Sciatic nerve (tissue), 2 donors: ENCODE measurements around the gene SEC61A1. TPM values are rescaled to one million over a fixed set of nuclear protein-coding genes. Genes with fewer than 3 reads are reported as not detected.

Experiments used
- ATAC-seq: fragments of 200-7000 bp; cut with Tn5 transposase; one replicate; pipeline ENCODE4 v1.9.1; 2020; ENCODE audit warnings: mild to moderate bottlenecking, moderate library complexity
- DNase-seq: peaks from one replicate; pipeline ENCODE4 v3.0.0-alpha.2; 2020; ENCODE audit warnings: low spot score
- intact Hi-C: fragments of 100-400 bp; cut with DNase I; formaldehyde crosslinking; loops from one replicate; pipeline ENCODE4 v1.14.2; 2022
- total RNA-seq: library from RNA; stranded (reverse); fragmentation: NEBNext Ultra II Directional; extraction: Animal tissue kit (Norgen Biotek cat#: 25700); gene quantifications from one replicate; pipeline ENCODE4 v1.2.1, GENCODE V29; 2021
- donor health status: DM: no; HTN: no; CAD: no.
- donor health status: DM: no; HTN: no; CAD: no.

Gene SEC61A1
- total RNA-seq, result 124 TPM

DNA sequence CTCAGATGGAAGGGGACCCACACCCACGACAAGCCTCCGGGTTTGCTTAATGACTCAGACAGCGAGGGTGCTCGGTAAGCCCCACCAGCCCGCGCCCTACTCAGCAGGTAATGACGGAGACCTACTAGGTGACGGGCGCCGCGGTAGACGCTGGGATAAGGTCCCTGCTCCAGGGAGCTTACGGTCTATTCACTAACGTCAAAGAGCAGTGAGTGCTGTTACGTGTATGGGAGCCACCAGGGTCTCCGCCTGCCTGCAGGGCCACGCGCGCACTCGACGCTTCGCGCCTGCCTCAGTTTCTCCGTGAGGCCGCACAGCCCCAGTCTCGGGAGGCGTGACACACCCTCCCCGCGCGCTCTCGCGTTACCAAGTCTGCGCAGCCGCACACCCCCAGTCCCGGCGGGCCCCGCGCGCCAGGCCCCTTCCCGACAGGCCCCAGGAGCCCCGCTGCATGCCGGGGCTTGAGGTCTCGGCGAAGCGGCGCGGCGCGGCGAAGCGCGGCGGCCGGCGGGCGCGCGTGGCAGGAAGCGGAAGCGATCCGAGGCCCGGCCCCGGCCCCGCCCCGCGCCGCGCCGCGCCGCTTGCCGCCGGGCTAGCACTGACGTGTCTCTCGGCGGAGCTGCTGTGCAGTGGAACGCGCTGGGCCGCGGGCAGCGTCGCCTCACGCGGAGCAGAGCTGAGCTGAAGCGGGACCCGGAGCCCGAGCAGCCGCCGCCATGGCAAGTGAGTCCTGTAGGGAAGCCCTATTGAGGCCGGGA lies at the start of gene SEC61A1:
Gene SEC61A1, plus strand, starts transcription at position 601 of the 758 bp plus-strand sequence. Its CDS starts 116 bp downstream, at position 717.
- intact Hi-C loops, result no loop called here
- ATAC-seq, result peak; percentile 99

DNA sequence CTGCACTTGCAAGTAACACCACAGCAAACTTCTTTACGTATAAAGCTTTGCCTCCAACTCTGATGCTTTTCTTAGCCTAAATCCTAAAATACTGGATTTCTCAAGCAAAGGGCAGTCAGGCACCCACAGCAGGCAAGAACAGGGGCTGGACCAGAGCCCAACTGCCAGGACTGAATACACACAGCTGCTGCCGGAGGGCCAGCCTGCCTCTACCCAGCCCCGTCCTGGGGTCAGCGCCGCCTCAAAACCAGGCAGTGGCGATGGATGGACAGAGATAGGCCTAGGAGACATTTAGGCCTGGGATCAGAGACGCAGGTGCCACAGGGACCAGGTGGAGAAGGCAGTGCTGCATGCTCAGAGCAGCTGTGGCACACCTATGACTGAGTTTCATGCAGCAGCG lies 47.6 kb upstream of the SEC61A1 start:
- peak; percentile 34 for DNase-seq
- ATAC-seq, result no peak

More for the DNA sequence above, at the start of gene SEC61A1:
- peak; percentile 98 for DNase-seq

DNA sequence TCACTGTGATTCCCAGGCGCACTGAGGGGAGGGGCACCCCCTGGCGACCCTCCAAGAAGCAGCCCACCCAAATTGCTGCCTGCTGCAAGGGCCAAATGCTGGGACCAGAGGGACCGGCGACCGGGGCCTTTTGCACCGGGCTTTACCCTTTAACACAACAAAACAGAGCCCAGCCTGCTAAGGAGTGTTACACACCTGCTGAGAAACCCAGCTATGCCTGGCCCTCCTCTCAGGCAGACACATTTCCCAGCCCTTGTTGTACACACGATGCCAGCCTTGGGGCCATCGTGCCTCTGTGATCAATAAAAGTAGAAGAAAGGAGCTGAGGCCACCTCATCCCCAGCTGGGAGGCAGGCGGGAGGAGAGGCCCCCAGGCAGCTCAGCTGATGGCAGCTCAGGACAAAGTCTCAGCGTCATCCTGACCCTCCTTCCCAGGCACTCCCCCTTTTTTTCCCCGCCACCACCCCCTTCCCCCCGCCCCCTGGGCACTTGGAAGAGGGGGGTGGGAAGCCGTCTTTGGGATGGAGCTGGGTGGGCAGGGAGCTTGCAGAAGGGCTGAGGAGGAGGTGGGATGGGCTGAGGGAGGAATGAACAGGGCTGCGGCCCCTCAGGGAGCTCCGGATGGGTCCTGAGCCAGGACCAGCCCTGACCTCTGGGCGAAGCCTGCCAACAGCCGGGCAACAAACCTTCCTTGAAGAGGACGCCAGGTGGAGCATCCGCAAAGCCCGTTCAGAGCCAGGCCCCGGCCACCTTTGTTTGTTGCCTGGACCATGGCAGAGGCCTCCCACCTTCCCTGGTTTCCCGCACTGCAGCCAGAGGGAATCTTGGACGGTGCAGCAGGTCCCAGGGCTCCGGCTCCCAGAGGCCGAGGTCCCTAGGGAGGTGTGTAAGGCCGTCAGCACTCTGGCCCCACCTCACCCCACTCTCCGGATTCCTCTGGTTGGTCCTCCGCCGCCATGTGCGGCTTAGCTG lies 45.9 kb upstream of the SEC61A1 start:
- intact Hi-C loops, result no loop called here
- ATAC-seq (peak; percentile 32), DNase-seq (peak; percentile 42)

More for the DNA sequence above, 47.6 kb upstream of the SEC61A1 start:
- intact Hi-C loops, result no loop called here

DNA sequence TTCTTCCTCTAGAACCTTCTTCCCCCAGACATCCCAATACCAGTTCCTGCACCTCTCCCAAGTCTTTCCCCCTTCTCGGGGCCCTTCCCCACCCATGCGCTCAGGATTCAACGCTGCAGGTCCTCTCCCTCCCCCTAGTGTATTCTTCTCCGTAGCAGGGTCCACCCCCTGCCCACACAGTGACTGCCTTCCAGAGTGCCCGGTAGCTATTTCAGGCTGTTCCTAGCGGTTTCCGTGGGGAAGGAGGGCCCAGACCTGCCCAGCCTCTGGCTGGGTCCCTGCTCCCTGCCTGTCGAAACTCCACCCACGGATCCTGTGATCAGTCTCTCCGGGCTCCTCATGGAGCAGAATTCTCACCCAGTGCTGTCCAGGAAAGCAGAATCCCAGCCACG lies 45.2 kb upstream of the SEC61A1 start:
- ATAC-seq (peak; percentile 38), DNase-seq (peak; percentile 32)
- intact Hi-C loops, result no loop called here

DNA sequence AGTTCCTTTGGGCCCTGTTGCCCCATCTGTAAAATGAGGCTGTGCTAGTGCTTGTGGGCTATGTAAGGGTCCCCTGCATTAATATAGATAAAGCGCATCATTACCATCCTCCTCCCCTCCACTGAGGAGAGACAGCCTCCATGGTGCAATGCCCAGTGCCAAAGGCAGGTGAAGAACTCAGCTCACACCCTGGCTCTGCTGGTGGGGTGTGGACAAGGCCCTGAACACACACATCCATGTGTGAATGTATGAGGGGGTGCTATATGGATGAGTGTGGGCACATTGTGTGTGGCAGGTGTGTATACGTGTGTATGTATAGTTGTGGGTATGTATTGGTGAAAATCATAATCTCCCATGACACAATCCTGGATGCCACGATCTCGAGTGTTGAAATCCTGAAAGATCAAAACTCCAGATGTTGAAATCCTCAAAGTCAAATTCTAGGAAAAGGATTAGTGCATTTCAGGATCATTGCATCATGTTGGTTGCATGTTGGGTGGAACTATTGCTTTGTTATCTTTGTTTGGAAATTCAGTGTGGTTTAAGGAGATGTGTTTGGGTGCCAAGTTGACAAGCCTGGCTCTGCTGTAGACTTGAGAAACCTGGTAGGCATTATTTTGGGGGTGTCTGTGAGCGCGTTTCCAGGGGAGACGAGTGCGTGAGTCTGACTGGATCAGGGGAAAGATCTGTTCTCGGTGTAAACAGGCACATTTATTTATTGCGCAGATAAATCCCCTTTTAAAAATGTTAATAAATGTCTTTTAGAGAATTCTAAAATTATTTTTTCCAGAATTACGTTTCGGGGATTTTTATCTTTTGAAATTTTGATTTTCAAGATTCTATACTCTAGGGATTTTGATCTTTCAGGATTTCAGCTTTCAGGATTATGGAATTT lies 42.0 kb upstream of the SEC61A1 start:
- peak; percentile 86 for ATAC-seq
- intact Hi-C loops, result no loop called here
- no peak for DNase-seq

DNA sequence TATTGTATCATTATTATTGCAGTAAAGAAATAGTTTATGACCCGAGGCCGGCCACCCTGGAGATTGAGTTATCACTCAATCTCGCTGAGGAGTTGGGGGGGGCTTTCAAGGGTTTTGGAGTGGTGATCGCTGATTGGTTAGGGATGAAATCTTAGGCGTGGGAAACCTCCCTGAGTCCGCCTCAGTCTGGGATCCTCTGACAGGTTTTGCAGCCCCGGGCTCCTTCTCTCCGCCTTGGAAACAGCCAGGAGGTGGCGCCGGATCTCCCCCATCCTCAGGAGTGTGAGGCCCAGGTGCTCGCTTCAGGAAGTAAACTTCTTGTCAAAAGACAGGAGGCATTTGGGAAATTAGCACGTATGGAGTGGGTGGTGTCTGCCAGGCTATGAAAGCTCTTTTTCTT lies 41.1 kb upstream of the SEC61A1 start:
- DNase-seq (no peak), ATAC-seq (no peak)
- intact Hi-C loops, result no loop called here

DNA sequence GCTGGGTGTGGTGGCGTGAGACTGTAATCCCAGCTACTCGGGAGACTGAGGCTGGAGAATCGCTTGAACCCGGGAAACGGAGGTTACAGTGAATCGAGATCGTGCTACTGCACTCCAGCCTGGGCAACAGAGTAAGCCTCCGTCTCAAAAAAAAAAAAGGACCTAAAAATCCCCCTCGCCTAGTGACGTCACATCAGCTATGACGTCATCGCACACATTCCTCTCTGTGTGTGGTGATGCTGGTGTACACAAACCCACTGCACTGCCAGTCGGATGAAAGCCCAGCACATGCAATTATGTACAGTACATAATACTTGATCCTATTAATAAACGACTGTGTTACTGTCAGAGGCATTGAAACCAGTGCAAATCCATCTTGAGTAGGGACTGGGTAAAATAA lies 40.2 kb upstream of the SEC61A1 start:
- no peak for DNase-seq
- no peak for ATAC-seq
- intact Hi-C loops, result no loop called here

DNA sequence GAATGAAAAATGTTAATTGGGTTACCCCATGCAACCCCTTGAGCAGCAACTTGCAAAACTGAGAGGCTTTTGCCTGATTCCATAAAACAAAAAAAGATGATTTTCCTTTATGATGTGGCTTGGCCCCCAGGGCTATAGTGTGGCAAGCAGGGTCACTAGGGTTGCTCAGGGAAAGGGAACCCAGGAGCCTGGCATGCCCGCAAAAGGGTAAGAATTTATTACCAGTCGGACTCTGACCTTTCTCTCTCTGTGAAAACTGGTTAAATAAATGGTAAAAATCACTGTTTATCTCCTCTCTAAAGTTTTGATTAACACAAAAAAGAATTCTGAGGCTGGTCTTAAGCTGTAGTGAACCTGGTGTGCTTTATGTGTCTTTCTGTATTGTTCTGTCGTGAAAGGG lies 37.7 kb upstream of the SEC61A1 start:
- intact Hi-C loops, result no loop called here
- DNase-seq (no peak), ATAC-seq (no peak)

DNA sequence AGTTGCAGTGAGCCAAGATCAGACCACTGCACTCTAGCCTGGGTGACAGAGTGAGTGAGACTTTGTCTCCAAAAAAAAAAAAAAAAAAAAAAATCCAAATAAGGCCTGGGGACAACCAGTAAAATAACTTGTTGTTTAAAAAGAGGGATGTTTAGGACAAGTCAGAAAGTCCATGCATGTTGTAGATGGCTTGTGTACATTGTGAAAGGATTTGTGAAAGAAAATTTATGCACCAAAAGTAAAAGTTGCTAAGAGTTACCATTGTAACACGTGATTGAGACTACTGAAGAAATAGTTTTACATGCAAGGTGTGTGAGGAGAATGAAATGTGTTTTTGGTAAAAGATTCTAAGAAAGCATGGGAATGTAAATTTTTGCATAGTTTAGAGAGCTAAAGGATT lies 35.7 kb upstream of the SEC61A1 start:
- ATAC-seq (no peak), DNase-seq (no peak)
- intact Hi-C loops, result no loop called here

DNA sequence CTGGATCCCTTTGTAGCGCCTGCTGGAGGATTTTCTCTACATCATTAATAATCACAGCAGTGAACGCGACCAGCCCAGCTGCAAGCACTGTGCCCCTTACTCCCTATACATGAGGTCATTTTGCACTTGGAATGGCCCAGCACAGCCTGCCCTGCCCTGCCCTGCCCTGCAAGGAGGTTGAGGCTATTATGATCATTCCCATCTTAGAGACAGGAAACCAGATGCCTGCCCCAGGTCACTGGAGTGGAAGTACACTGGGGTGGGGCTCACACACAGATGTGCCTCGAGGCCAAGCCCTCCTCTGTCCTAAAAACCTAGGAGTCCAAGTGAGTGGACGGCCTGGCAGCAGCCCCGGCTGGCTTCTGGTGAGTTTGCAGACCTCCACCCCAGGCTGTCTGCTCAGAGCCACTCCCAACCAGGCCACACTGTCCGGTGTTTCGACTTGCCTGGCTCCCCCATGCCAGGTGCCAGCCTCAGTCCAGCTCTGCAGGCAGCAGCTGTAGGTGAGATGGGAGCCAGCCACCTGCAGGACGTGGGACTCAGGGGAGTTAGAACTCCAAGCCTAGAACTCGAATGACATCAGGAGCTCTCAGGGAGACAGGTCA lies 30.4 kb upstream of the SEC61A1 start:
- no peak for DNase-seq
- peak; percentile 55 for ATAC-seq
- intact Hi-C loops, result no loop called here

DNA sequence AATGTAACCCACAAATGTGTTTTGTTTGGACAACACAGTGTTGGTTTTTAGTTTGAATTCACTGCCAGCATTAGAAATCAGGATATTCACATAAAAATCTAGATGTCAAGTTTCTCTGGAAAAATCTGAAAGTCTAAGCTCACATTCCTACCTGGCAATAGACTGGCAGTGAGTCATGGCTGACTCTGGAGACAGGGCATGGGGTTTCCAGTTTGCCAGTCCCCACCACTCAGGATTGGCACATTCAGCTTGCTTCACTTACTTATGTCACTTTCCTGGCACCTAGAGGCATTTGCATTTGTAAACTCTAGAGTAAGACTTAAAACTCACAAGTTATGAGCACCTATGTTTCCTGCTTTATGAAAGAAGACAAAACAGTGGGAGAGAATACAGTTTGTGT lies 19.1 kb upstream of the SEC61A1 start:
- DNase-seq (no peak), ATAC-seq (no peak)
- intact Hi-C loops, result no loop called here

DNA sequence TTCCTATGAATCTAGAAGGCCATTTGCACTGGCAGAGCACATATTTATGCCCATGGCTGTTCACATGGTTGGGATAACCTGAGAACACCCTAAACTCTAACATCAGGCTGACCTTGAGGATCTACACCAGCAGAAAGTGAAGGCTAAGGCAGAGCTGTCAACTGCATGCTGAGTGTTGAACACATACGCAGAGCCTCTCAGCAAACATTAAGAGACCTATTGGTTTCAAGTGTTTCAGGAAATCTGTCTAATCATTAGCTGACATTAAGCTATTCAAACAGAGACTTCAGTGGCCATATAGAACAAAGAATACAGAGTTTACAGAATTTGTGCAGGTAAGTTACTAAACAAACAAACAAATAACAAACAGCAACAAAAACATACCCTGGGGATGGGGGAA lies 16.1 kb upstream of the SEC61A1 start:
- no peak for ATAC-seq
- intact Hi-C loops, result no loop called here
- DNase-seq, result no peak

DNA sequence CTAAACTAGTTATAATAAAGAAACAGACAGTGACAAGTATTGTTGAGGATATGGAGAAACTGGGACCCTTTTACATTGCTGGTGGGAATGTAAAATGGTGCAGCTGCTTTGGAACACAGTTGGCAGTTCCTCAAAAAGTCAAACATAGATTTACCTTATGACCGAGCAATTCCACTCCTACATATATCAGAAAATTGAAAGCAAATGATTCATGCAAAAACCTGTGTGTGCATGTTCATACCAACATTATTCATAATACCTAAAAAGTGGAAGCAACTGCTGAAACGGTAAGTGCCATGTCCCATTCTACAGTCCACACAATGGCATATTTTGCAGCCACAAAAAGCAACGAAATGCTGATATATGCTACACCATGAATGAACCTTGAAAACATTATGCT lies 12.2 kb upstream of the SEC61A1 start:
- ATAC-seq, result no peak
- intact Hi-C loops, result no loop called here
- no peak for DNase-seq

DNA sequence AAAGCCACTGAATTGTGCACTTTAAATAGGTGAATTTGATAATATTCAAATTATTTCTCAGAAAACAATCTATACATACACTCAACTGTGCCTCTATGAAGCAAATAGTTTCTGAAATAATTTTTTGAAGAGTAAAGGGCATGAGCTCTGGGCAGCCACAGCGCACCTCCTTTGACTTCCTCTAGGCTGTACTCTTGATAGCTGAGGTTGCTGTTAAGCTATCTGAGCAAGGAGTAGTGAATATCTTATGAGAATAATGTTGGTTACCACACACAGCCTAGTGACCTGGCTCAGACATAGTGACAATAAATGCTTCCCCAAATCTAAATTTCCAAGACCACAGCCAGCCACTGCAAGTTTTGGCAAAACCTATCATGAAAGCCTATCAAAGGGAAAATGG lies 11.6 kb upstream of the SEC61A1 start:
- DNase-seq, result no peak
- intact Hi-C loops, result no loop called here
- no peak for ATAC-seq

DNA sequence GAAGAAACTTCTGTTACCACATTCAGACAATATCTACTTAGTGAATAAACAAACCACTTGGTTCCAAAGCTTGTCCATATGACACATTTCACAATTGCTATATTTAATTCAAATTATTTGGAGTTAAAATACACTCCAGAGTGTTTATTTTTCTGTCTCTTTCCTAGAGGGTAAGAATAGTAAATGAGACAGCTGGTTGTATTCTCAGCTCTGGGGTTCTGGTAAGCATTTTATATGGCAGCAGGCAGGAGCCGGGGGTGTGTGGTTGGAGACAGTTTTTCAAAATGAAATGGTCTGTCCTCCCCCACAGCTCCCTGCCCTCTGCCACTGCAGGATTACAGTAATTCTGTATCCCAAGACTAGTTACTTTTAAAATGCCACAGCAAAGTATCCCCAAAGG lies 10.9 kb upstream of the SEC61A1 start:
- DNase-seq (no peak), ATAC-seq (no peak)
- intact Hi-C loops, result no loop called here

DNA sequence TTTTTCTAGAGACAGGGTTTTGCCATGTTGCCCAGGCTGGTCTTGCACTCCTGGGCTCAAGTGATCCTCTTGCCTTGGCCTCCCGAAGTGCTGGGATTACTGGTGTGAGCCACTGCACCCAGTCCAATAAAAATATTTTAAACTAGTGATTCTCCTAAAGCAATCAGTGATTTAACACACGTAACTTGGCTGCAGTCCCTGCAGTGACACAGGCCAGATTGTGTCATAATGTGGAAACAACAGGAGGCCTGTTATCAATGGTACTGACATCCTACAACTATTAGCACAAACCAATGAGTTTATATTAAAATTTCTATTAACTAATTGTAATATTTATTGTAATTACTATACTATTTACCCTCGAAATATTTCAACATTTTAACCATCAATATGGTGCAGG lies 1.6 kb upstream of the SEC61A1 start:
- intact Hi-C loops, result no loop called here

DNA sequence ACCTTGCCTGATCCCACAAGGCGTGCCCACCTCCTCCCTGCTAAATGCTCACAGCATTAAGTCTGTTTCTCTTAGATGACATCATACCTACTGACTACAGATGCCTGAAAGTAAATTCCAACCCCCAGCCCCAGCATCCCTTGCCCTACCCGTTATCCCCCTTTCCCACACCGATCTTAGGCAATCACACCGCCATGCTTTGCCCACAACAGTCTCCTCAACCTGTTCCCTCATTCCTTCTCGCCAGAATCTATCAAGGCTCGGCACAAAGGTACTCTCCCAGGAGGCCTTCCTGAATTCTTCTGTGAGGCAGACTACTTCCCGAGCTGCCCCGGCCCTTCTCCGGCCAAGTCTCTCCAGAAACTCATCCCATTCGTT lies 789 bp upstream of the SEC61A1 start:
- intact Hi-C loops, result no loop called here
- DNase-seq (no peak), ATAC-seq (no peak)

More for the DNA sequence above, 1.6 kb upstream of the SEC61A1 start:
- ATAC-seq (no peak), DNase-seq (no peak)

DNA sequence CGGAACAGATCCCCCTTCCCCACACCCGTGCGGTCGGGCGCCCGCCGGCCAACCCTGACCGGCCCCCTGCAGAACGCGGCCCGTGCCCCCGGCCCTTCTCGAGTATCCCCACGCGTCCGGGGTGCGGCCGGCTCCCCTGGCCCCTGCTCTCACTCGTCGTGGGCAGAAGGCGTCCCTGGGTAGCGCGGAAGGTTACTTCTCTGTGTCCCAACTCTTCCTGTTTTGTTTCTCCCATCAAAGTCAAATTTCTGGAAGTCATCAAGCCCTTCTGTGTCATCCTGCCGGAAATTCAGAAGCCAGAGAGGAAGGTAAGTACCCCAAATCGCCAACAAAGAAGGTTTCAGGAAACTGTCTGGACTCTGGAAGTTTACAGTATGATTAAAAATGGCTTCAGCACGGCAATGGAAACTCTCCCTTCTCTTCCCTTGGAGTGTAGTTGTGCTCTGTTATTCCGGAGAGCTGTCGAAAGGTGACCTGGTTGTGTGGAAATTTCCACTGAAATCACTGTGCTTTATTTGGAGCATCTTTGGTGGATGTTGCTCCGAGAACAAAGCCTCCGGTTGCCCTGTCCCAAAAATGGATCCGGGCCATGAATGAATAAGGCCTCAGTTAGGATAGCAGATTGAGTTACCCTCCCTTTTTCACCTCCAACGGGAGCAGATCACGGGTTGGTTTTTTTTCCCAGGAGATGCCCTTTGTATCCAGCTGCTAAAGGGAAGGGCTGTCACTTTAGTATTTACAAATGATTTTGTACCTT lies 536 bp downstream of the SEC61A1 start:
- intact Hi-C loops, result no loop called here

More for the DNA sequence above, 536 bp downstream of the SEC61A1 start:
- no peak for ATAC-seq
- DNase-seq, result no peak
